Kidney (tissue), 14 donors: ENCODE measurements around the gene HOXA7. TPM values are rescaled to one million over a fixed set of nuclear protein-coding genes. Genes with fewer than 3 reads are reported as not detected.

Source experiments
- DNase-seq, 5 donors: peaks; one replicate each; pipeline ENCODE4 v3.0.0-alpha.2; 2013 to 2020
- FAIRE-seq: peaks from 2 replicates; lab custom pipeline; 2012; peaks lifted over from hg19 to GRCh38; lab: Jason Lieb, UNC
- H3K27ac ChIP-seq, 2 donors: one replicate each; pipeline ENCODE4 v1.7.0; 2013; ENCODE audit warnings: low read depth in 2 of 2, low read length in 2 of 2, inconsistent platforms in 1 of 2
- H3K27me3 ChIP-seq: one replicate; pipeline ENCODE4 v1.7.1; 2013; ENCODE audit warnings: low read length, inconsistent platforms; ENCODE audit not compliant: control insufficient read depth, insufficient read depth
- H3K36me3 ChIP-seq, 3 donors: one replicate each; pipeline versions ENCODE4 v1.7.0 to v1.7.1; 2013; ENCODE audit warnings: low read length in 3 of 3, control low read depth in 1 of 3, inconsistent platforms in 1 of 3; ENCODE audit not compliant: insufficient read depth in 3 of 3, control insufficient read depth in 2 of 3
- H3K4me1 ChIP-seq, 3 donors: one replicate each; pipeline versions ENCODE4 v1.7.0 to v1.7.1; 2013; ENCODE audit warnings: low read length in 3 of 3, inconsistent platforms in 1 of 3, low read depth in 1 of 3; ENCODE audit not compliant: control insufficient read depth in 2 of 3, insufficient read depth in 2 of 3
- H3K4me3 ChIP-seq, 3 donors: one replicate each; pipeline versions ENCODE4 v1.7.0 to v1.8.1; 2013; ENCODE audit warnings: low read length in 3 of 3, control low read depth in 1 of 3, inconsistent platforms in 1 of 3
- H3K9ac ChIP-seq, 3 donors: one replicate each; pipeline versions ENCODE4 v1.7.0 to v1.7.1; 2013; ENCODE audit warnings: low read length in 3 of 3, control low read depth in 1 of 3, inconsistent platforms in 1 of 3
- H3K9me3 ChIP-seq, 3 donors: one replicate each; pipeline versions ENCODE4 v1.7.0 to v1.7.1; 2013; ENCODE audit warnings: low read length in 3 of 3, control low read depth in 1 of 3, inconsistent platforms in 1 of 3; ENCODE audit not compliant: control insufficient read depth in 2 of 3, insufficient read depth in 1 of 3
- CTCF ChIP-seq: IDR thresholded peaks from 3 replicates; pipeline ENCODE4 v1.5.1; 2012; ENCODE audit warnings: mild to moderate bottlenecking, moderate library complexity, borderline replicate concordance; ENCODE audit not compliant: insufficient read depth; ENCODE audit errors: extremely low read depth
- intact Hi-C: fragments of 100-400 bp; cut with DNase I; formaldehyde crosslinking; loops from one replicate; pipeline ENCODE4 v1.11.1; 2022
- polyA plus RNA-seq: library from polyadenylated mRNA; stranded (reverse); fragments of 350-450 nt; fragmentation: Illumina TruSeq; extraction: RNeasy Lipid Tissue Mini Kit (QIAGEN cat#74804); gene quantifications from one replicate; pipeline ENCODE4 v1.2.3, GENCODE V29; 2014; ENCODE audit warnings: low read depth, low replicate concordance; ENCODE audit not compliant: insufficient read depth
- total RNA-seq: library from RNA; stranded (reverse); fragmentation: NEBNext Ultra II Directional; extraction: Animal tissue kit (Norgen Biotek cat#: 25700); gene quantifications from one replicate; pipeline ENCODE4 v1.2.1, GENCODE V29; 2021
- donor health status: control.
- donor health status: control.
- donor health status: control.
- donor health status: control.
- donor health status: control.
- donor health status: DM: yes; HTN: yes; CAD: no.
- donor health status: Normal renal cell carcinoma (clear cell type).

Gene HOXA7
- total and polyA plus RNA-seq, 2 donors from 2014 or later, result 23.8 to 31.3 TPM

GRCh38 chr7:27156916-27157701, 634 bp upstream of the HOXA7 start:
- FAIRE-seq (no peak), DNase-seq (peak in 2 of 5 donors; percentile 71 to 77)
- Histone ChIP-seq H3K4me1 (peaks cover 0 to 19% (median 9%) of the 10 kb centered on the region in 3 donors), H3K36me3 (no peaks in the 10 kb centered on the region), H3K4me3 (peak overlapping the region; percentile 47 to 83 (median 64)), H3K27me3 (no peaks in the 10 kb centered on the region), H3K27ac (peak overlapping the region; percentile 96 to 98), H3K9ac (peak overlapping the region; percentile 39 to 77 (median 64)), H3K9me3 (no peaks in the 10 kb centered on the region)
- no peak for TF ChIP-seq CTCF
- intact Hi-C loops, result loop anchor here (10.0 kb wide), 1 partner anchor 782 kb away; no protein-coding TSS in a partner anchor

GRCh38 chr7:27155816-27156507, 513 bp downstream of the HOXA7 start:
- peak in 2 of 5 donors; percentile 69 to 82 for DNase-seq
- Histone ChIP-seq H3K4me1 (peaks cover 0 to 19% (median 9%) of the 10 kb centered on the region in 3 donors), H3K9ac (peak overlapping the region; percentile 69 to 85 (median 75)), H3K4me3 (peak overlapping the region; percentile 78 to 83 (median 82)), H3K27me3 (no peaks in the 10 kb centered on the region), H3K36me3 (no peaks in the 10 kb centered on the region), H3K27ac (peak overlapping the region; percentile 96 to 98), H3K9me3 (no peaks in the 10 kb centered on the region)
- no peak for FAIRE-seq
- no peak for TF ChIP-seq CTCF
- intact Hi-C loops, result loop anchor here (10.0 kb wide), 1 partner anchor 781 kb away; no protein-coding TSS in a partner anchor

- TF ChIP-seq CTCF, result no peak
- Histone ChIP-seq H3K27ac (peak overlapping the region; percentile 97 to 98), H3K27me3 (no peaks in the 10 kb centered on the region), H3K36me3 (no peaks in the 10 kb centered on the region), H3K4me3 (peak overlapping the region; percentile 78 to 83 (median 82)), H3K9ac (peak overlapping the region; percentile 69 to 85 (median 75)), H3K9me3 (no peaks in the 10 kb centered on the region), H3K4me1 (peaks cover 0 to 19% (median 10%) of the 10 kb centered on the region in 3 donors)
- intact Hi-C loops, result loop anchor here (10.0 kb wide), 1 partner anchor 780 kb away; no protein-coding TSS in a partner anchor
- FAIRE-seq (no peak), DNase-seq (peak in 3 of 5 donors; percentile 72 to 81 (median 76))
Measured at GRCh38 chr7:27154901-27155815, 1.3 kb downstream of the HOXA7 start.
